ENCODE data around the gene BCKDHA.
A peak's percentile ranks its signal among the peaks of the same experiment; 100 is the strongest.

BCKDHA gene

DNA sequence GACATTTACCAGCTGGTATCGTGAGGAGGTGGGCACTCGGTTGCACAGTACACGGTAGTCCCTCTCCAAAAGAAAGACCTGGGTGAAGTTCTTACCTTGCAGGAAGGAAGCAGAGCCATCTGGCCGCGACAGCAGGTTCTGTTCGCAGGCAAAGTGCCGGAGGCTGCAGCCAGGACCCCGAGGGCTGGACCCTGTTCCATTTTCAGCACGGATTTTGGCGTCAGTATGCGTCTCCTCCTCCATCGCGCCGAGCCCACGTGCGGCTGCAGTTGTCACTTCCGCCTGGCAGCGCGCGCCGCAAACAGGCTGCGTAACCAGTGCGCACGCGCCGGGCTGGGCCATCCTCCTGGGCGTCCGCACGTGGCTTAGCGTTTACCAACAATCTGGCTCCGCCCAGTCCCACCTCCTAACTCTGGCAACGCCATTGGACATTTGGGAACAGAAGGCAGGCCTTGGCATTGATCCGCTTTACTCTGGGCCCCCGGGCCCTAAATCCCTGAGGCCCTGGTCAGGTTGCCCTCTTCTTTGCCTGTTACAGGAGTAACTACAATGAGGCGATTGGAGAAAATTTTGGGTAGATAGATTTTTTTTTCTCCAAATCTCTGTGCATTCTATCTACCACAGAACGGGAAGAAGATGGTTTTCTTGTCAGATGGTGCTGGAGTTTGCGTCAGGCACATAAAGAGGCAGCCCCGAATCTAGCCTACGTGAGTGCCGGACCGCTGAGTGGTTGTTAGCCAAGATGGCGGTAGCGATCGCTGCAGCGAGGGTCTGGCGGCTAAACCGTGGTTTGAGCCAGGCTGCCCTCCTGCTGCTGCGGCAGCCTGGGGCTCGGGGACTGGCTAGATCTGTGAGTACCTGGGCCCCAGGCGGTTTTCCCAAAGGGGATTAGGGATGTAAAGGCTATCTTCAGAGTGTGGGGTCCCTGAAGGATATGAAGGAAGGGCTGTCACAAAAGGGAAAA lies at the start of gene BCKDHA, which contains the start of gene EXOSC5:
Gene BCKDHA, plus strand, starts transcription at position 733 of the 964 bp plus-strand sequence. Its CDS starts 10 bp downstream, at position 743.
Gene EXOSC5, minus strand, starts transcription at position 274 of the 964 bp plus-strand sequence. Its CDS starts 31 bp downstream, at position 243.
- DNase-seq = peak; percentile 100

- DNase-seq = no peak
These were observed 46.8 kb upstream of the BCKDHA start for GRCh38 chr19:41350735-41351338.

GRCh38 chr19:41351339-41352245 lies 46.0 kb upstream of the BCKDHA start:
- DNase-seq = peak; percentile 6

DNA sequence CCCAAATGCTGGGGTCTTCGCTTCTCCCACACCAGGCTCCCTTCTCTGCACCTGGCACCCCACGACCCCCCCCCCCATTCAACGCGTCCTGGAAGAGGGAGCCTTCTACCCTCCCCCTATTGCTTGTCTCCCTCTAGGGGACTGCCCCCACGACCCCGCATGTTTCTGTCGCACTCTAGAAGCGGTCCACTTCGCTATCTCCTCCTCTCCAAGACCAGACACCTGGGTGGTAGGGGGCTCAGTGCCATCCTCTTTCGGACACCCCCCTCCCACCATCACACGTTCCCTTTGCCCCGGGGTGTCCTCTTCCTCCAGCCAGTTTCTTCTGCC lies 45.4 kb upstream of the BCKDHA start:
- no peak for DNase-seq

DNA sequence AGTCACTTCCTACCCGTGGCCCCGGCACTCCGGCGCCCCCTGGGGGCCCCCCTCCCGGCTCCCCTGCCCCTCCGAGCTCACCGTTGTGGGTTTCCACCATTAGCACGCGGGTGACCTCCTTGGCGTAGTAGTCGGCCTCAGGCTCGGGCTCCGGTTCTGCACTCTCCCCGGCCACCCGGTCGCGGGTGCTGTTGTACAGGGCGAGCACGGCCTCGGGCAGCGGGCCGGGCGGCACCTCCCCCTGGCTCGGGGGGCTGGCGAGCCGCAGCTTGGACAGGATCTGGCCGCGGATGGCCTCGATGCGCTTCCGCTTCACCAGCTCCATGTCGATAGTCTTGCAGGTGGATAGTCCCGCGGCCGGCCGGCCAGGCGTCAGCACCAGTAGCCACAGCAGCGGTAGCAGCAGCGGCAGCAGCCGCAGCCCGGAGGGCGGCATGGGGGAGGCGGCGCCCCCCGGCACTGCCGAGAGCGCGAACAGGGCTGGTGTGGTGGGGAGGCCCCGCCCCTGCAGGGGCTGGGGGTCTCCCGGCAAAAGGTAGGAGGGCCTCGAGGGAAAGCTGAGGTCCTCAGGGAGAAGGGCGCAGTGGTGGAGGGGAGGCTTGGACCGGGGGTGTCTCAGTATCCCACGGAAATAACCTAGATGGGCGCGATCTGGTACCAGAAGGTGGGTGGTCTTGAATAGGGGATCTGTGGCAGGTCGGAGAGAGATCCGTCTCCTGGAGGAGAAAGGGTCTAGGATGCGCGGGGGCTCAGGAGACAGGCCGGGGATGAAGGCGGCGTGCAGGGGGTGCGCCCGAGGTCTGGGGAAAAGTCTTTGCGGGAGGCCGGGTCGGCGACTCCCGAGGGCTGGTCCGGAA lies 44.8 kb upstream of the BCKDHA start:
- peak; percentile 19 for DNase-seq

- DNase-seq = peak; percentile 54
These were observed 43.9 kb upstream of the BCKDHA start, which contains the start of gene TGFB1 for GRCh38 chr19:41353466-41354342. TGFB1 (minus strand) TSS chr19:41353922; CDS start chr19:41353044, 878 bp downstream.

DNA sequence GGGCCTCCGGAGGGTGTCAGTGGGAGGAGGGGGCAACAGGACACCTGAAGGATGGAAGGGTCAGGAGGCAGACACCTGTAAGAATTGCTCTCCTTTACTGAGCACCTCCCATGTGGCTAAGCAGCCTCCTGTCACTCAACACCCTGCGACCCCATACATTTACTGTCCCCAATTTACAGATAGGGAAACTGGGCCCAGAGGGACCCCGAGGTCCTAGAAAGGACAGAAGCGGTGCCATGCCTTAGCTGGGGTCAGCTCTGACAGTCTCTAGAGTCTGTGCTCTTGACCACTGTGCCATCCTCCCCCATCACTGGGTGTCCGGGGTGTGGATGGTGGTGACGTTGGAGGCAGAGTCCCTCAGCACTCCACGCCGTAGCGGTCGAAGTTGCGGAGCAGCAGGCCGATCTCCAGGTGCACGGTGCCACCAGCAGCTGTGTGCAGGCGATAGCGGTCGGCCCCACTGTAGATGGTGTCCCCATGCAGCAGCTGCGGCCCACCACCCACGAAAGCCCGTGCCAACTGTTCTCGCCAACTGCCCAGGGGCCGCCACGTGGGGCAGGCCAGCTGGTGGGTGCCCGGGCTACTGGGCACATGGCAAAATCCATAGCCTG lies 43.2 kb upstream of the BCKDHA start:
- no peak for DNase-seq

DNA sequence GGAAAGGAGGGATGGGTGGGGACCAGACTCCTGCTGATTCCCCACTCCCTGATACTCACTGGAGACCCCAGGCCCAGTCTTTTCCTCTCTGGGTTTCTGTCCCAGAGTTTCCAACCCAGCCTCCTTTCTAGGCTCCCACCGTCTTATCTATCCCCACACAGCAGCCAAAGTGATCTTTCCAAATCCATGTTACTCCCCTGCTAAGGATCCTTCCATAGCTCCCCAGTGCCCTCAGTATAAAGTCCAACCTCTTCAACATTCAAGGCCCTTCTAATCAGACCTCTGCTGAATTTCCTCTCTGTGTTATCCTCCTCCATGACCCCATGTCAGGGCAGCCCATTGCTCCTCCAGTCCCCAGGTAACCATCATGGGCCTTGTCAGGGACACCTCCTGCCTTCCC lies 42.6 kb upstream of the BCKDHA start:
- DNase-seq = no peak

- no peak for DNase-seq
These were observed 41.8 kb upstream of the BCKDHA start for GRCh38 chr19:41355802-41356201.

DNA sequence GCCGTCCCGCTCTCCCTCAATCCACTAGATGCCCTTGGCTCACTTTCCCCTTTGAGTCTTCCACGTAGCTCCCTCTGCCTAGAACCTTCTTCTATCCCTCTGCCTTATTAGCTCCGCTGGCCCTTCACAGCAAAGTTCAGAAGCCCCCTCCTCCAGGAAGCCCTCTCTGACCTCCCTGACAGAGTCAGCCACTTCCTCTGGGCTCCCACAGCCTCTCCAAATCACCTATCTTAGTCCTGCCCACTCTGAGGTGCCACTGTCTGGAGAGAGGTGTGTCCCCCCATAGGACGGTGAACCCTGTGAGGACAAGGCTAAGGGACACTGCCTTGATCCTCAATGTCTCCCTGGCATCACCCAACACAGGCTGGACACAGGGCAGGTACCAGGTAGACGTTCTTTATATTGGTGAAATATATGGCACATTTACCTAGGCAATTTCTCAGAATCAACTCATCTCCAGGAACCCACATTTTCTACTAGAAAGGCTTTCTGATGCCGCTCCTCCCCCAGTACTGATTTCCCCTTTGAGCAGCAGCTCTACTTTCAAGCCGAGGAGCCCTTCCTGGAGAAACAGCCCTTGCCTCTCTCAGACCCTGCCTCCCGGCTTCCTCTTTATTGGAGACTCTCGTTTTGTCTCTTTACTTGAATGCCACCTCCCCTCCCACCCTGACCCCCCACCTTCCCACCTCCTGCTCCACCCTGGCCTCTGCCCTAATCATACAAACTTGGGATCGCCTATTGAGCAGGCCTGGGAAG lies 40.5 kb upstream of the BCKDHA start:
- DNase-seq = no peak

DNA sequence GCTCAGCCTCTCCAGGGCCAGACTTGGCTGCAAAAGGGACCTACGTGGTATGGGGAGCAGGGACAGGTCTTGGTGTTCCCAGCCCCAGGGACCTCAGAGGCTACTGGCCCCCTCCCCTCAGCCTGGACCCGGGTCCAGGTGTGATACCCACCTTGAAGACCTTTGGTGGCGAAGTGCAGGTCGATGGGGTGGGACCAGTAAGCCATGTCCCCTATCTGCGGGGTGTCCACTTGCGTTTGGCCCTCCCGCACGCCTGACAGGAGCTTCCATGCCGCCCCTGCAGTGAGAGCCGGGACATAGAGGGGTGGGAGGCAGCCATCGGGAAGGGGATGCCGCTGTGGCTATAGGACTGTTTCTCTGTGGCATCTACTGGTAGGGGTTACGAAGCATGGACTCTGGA lies 39.9 kb upstream of the BCKDHA start:
- DNase-seq = no peak

DNA sequence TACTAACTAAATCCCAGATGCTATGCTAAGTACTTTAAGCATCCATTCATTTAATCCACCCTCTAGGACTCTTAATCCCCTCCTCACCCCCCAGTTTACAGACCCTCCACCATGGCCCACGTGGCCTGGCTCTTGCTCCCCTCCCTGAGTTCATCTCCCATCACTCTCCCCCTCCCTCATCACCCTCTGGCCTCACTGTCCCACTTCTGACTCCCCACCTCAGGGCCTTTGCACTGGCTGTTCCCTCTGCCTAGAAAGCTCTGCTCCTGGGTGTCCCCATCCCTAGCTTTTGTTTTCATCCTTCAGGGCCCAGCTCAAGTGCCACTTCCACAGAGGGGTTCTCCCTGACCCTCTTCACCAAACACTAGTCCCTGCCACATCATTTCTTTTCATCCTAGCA lies 37.9 kb upstream of the BCKDHA start:
- DNase-seq = no peak

- DNase-seq = no peak
These were observed 35.3 kb upstream of the BCKDHA start for GRCh38 chr19:41362143-41362847.

GRCh38 chr19:41363371-41363752 lies 34.3 kb upstream of the BCKDHA start:
- no peak for DNase-seq

DNA sequence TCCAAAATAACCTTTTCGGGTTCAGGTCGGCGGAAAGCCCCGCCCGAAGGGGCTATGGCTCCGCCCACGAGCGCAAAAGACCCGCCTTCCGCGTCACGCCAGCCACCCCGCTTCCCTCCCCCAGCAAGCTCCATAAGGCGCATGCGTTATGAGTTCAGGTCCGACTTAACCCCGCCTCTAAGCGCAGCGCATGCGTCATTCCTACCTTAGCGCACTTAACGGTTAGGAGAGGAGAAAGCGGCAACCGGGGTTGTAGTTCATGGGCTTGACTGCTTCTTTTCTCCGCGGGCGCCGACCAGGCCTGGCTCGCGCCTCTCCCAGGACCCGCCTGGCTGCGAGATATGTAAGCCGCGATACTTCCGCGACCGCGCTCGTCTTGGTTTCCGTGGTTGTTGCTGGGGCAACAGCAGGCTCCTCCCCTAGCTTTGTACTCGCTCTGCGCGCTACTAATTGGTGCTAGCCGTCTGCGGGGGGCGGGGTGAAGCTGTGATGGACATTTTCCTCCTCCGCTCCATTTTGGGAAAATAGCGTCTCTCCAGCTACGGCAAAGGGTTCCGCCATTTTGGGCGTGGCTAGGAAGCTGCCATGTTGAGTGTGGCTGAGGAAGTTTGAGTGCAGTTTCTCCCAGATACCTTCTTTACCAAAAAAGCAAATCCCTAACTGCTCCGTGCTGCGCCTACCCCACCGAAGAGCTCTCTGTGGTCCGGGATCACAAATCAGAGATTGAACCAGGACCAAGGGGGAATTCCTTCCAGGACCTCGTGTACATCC lies 33.7 kb upstream of the BCKDHA start, which contains the start of gene B9D2:
Gene B9D2, minus strand, starts transcription at position 397 of the 771 bp plus-strand sequence. CDS start 630 bp downstream, outside the sequence.
- DNase-seq = peak; percentile 98

DNA sequence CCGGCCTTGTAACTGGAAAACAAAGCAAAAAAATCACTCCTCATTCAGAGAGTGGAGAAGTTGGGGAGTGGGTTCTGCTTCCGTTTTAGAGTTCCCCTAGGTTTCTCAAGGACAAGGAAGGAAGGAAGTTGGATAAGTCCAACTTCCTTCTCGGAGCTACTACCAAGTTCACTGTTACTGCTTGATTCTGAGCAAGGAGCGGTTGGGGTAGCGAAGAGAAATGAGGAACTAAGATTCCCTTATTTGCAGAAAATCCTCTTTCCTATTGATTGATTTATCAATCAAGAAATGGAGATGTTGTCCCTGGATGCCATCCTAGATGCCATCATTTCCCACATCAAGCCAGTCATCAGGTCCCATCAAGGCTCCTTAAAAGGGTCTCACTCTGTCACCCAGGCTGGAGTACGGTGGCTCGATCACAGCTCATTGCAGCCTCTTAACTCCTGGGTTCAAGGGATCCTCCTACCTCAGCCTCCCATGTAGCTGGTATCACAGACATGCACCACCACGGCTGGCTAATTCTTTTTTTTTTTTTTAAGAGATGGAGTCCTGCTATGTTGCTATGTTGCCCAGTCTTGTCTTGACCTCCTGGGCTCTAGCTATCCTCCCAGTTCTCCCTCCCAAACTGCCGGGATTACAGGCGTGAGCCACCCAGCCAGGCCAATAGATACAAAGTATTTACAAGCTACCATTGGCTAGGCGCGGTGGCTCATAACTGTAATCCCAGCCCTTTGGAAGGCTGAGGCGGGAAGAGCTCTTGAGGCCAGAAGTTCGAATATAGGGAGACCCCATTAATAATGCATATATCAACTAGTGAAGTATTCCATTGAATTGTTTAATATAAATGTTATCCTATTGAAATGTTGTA lies 32.9 kb upstream of the BCKDHA start:
- DNase-seq = no peak

DNA sequence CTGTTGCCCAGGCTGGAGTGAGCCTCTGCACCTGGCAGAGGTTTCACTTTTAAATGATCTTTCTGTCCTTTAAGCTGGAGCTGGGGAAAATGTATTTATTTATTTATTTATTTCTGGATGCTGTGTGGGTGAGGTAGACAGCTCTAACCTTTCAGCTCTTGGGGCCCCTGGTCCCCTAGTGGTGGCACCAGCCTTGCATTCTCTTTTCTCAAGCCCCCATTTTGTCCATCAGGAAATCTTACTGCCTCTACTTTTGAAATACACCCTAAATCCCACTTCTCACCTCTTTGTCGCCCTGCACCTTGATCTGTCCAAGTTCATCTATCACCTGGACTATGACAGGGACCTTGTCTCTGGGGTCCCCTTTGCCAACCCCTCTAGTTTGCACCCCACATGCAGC lies 31.5 kb upstream of the BCKDHA start:
- no peak for DNase-seq
